ENCODE results near the gene OSBPL3.

GRCh38 chr7:24884401-24884800, 95.6 kb downstream of the OSBPL3 start:
- TF ChIP-seq CTCF (IDR thresholded peaks at IDR 0.05) (no peak), POLR2A (IDR thresholded peaks at IDR 0.05) (no peak), EP300 (IDR thresholded peaks at IDR 0.05) (no peak), POLR2AphosphoS5 (IDR thresholded peaks at IDR 0.05) (no peak)

All from gastroesophageal sphincter (tissue), 3 donors.